Liver (tissue), 9 donors: ENCODE measurements around the gene FAM9A. TPM values are rescaled to one million over a fixed set of nuclear protein-coding genes. Genes with fewer than 3 reads are reported as not detected.
A peak's percentile ranks its signal among the peaks of the same experiment; 100 is the strongest.

ENCODE experiments used
- DNase-seq: peaks from one replicate; pipeline ENCODE4 v3.0.0-alpha.2; 2017; ENCODE audit warnings: low spot score
- H3K27ac ChIP-seq, 2 donors: one replicate each; pipeline ENCODE4 v1.7.0; 2013; ENCODE audit warnings: inconsistent platforms in 2 of 2, low read length in 2 of 2, control low read depth in 1 of 2, low read depth in 1 of 2, mild to moderate bottlenecking in 1 of 2
- H3K27me3 ChIP-seq, 4 donors: one replicate each; pipeline versions ENCODE4 v1.6.1 to v1.7.0; 2013; ENCODE audit warnings: low read length in 3 of 4, inconsistent platforms in 1 of 4, mild to moderate bottlenecking in 1 of 4, moderate library complexity in 1 of 4; ENCODE audit not compliant: control insufficient read depth in 4 of 4, insufficient read depth in 4 of 4
- H3K36me3 ChIP-seq, 4 donors: one replicate each; pipeline versions ENCODE4 v1.6.1 to v1.7.0; 2013; ENCODE audit warnings: low read length in 3 of 4, mild to moderate bottlenecking in 3 of 4, low read depth in 1 of 4, moderate library complexity in 1 of 4; ENCODE audit not compliant: control insufficient read depth in 4 of 4, insufficient read depth in 3 of 4
- H3K4me1 ChIP-seq, 4 donors: one replicate each; pipeline versions ENCODE4 v1.6.1 to v1.7.0; 2013; ENCODE audit warnings: low read length in 3 of 4, mild to moderate bottlenecking in 3 of 4, moderate library complexity in 1 of 4; ENCODE audit not compliant: control insufficient read depth in 4 of 4, insufficient read depth in 4 of 4
- H3K4me3 ChIP-seq, 3 donors: one replicate each; pipeline versions ENCODE4 v1.6.1 to v1.7.0; 2013; ENCODE audit warnings: low read length in 3 of 3, control low read depth in 1 of 3, low read depth in 1 of 3, mild to moderate bottlenecking in 1 of 3
- H3K9ac ChIP-seq, 2 donors: one replicate each; pipeline ENCODE4 v1.7.0; 2013; ENCODE audit warnings: low read length in 2 of 2, mild to moderate bottlenecking in 2 of 2, moderate library complexity in 2 of 2, control low read depth in 1 of 2, low read depth in 1 of 2
- H3K9me3 ChIP-seq, 4 donors: one replicate each; pipeline versions ENCODE4 v1.6.1 to v1.7.0; 2013; ENCODE audit warnings: low read length in 3 of 4; ENCODE audit not compliant: control insufficient read depth in 4 of 4
- ATF3 ChIP-seq: IDR thresholded peaks from 2 replicates; pipeline ENCODE4 v1.6.1; 2016; ENCODE audit warnings: antibody characterized with exemption
- EGR1 ChIP-seq, 2 donors: IDR thresholded peaks; 2 replicates each; pipeline ENCODE4 v1.6.1; 2016 to 2018; ENCODE audit warnings: antibody characterized with exemption in 2 of 2, low read depth in 2 of 2
- FOXA1 ChIP-seq: IDR thresholded peaks from 2 replicates; pipeline ENCODE4 v1.6.1; 2016; ENCODE audit warnings: antibody characterized with exemption
- FOXA2 ChIP-seq: IDR thresholded peaks from 2 replicates; pipeline ENCODE4 v1.6.1; 2016; ENCODE audit warnings: antibody characterized with exemption
- GABPA ChIP-seq, 2 donors: IDR thresholded peaks in 1 of 2; conservative IDR thresholded peaks in 1 of 2; 2 replicates each; pipeline ENCODE4 v1.6.1; 2016; ENCODE audit warnings: antibody characterized with exemption in 2 of 2, mild to moderate bottlenecking in 1 of 2, moderate library complexity in 1 of 2
- HNF4A ChIP-seq, 2 donors: conservative IDR thresholded peaks; 2 replicates each; pipeline ENCODE4 v1.6.1; 2016; ENCODE audit warnings: antibody characterized with exemption in 2 of 2, mild to moderate bottlenecking in 2 of 2
- HNF4G ChIP-seq: IDR thresholded peaks from 2 replicates; pipeline ENCODE4 v1.6.1; 2016; ENCODE audit warnings: antibody characterized with exemption
- JUND ChIP-seq, 2 donors: IDR thresholded peaks; 2 replicates each; pipeline ENCODE4 v1.6.1; 2016; ENCODE audit warnings: antibody characterized with exemption in 2 of 2
- NR2F2 ChIP-seq: IDR thresholded peaks from 2 replicates; pipeline ENCODE4 v1.6.1; 2016; ENCODE audit warnings: antibody characterized with exemption
- RAD21 ChIP-seq, 2 donors: IDR thresholded peaks; 2 replicates each; pipeline ENCODE4 v1.6.1; 2016; ENCODE audit warnings: antibody characterized with exemption in 2 of 2, mild to moderate bottlenecking in 2 of 2
- RXRA ChIP-seq, 2 donors: IDR thresholded peaks; 2 replicates each; pipeline ENCODE4 v1.6.1; 2017 to 2018; ENCODE audit warnings: antibody characterized with exemption in 2 of 2, mild to moderate bottlenecking in 1 of 2
- SP1 ChIP-seq: IDR thresholded peaks from 2 replicates; pipeline ENCODE4 v1.6.1; 2018; ENCODE audit warnings: antibody characterized with exemption, mild to moderate bottlenecking
- TAF1 ChIP-seq: conservative IDR thresholded peaks from 2 replicates; pipeline ENCODE4 v1.6.1; 2016; ENCODE audit warnings: antibody characterized with exemption, mild to moderate bottlenecking
- YY1 ChIP-seq: IDR thresholded peaks from 2 replicates; pipeline ENCODE4 v1.6.1; 2016; ENCODE audit warnings: antibody characterized with exemption, mild to moderate bottlenecking
- WGBS: extraction: QIAGEN DNeasy Blood & Tissue Kit; methylation state at CpG from one replicate; pipeline ENCODE4 v1.1.7; 2013; 5-methylcytosine and 5-hydroxymethylcytosine counted together
- polyA plus RNA-seq, 2 donors: library from polyadenylated mRNA; stranded (reverse) in 1 of 2; unstranded in 1 of 2; fragments of 200-250 nt in 1 of 2; fragments of >200 nt in 1 of 2; fragmentation: Nextera tagmentation in 1 of 2; extraction: Ambion mirVana in 1 of 2; gene quantifications; one replicate each; pipeline versions ENCODE4 v1.2.1 to v1.2.3, GENCODE V29; 2013 to 2015
- total RNA-seq, 2 donors: library from RNA; depleted of rRNA; stranded (reverse); fragments of >200 nt; gene quantifications; one replicate each; pipeline ENCODE4 v1.2.3, GENCODE V29; 2014
- TF ChIP-seq, protein P1 (sequence below): IDR thresholded peaks from 2 replicates; pipeline ENCODE4 v1.6.1; 2016; ENCODE audit warnings: antibody characterized with exemption
- TF ChIP-seq, protein P2 (sequence below): IDR thresholded peaks from 2 replicates; pipeline ENCODE4 v1.6.1; 2016; ENCODE audit warnings: antibody characterized with exemption, mild to moderate bottlenecking
- TF ChIP-seq, protein P3 (sequence below): IDR thresholded peaks from 2 replicates; pipeline ENCODE4 v1.6.1; 2016; ENCODE audit warnings: antibody characterized with exemption
- TF ChIP-seq, protein P4 (sequence below): fragments of 150-350 bp; IDR thresholded peaks from 2 replicates; pipeline ENCODE4 v1.5.1; 2017; ENCODE audit warnings: improper control_type of control experiment, low read depth, low read length; ENCODE audit not compliant: missing input control
- donor health status: healthy.
- donor health status: healthy.
- donor health status: healthy.
- donor health status: healthy.
- donor health status: healthy.

FAM9A gene
- total and polyA plus RNA-seq, 4 donors: 0.51 TPM; not detected in 3

GRCh38 chrX:8834392-8834791 is 33.2 kb upstream of the FAM9A start (continued):
- TF ChIP-seq, protein P1, sequence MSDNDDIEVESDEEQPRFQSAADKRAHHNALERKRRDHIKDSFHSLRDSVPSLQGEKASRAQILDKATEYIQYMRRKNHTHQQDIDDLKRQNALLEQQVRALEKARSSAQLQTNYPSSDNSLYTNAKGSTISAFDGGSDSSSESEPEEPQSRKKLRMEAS: no peak
- TF ChIP-seq HNF4A (conservative IDR thresholded peaks at IDR 0.05) (no peak), HNF4G (no peak), EGR1 (IDR thresholded peaks at IDR 0.05; ENCODE audit: low read depth in 2 of 2) (no peak), RXRA (IDR thresholded peaks at IDR 0.05) (no peak), RAD21 (IDR thresholded peaks at IDR 0.05) (no peak)

- 27% methylated on average over 4 of the region's 4 CpGs for WGBS
- no peak for DNase-seq
- TF ChIP-seq RAD21 (IDR thresholded peaks at IDR 0.05): peak; percentile 22 to 35
- TF ChIP-seq FOXA2: peak; percentile 34
- TF ChIP-seq TAF1: no peak
- TF ChIP-seq EGR1 (IDR thresholded peaks at IDR 0.05; ENCODE audit: low read depth in 2 of 2): peak in 1 of 2 donors; percentile 47
- TF ChIP-seq RXRA (IDR thresholded peaks at IDR 0.05): peak; percentile 58 to 83
- TF ChIP-seq NR2F2: peak; percentile 10
- peak; percentile 87 for TF ChIP-seq ATF3
- TF ChIP-seq GABPA (IDR thresholded peaks at IDR 0.05 in 1 of 2, conservative IDR thresholded peaks at IDR 0.05 in 1 of 2): no peak
- TF ChIP-seq HNF4G: peak; percentile 66
- peak; percentile 82 to 83 for TF ChIP-seq HNF4A (conservative IDR thresholded peaks at IDR 0.05)
- TF ChIP-seq, protein P2, sequence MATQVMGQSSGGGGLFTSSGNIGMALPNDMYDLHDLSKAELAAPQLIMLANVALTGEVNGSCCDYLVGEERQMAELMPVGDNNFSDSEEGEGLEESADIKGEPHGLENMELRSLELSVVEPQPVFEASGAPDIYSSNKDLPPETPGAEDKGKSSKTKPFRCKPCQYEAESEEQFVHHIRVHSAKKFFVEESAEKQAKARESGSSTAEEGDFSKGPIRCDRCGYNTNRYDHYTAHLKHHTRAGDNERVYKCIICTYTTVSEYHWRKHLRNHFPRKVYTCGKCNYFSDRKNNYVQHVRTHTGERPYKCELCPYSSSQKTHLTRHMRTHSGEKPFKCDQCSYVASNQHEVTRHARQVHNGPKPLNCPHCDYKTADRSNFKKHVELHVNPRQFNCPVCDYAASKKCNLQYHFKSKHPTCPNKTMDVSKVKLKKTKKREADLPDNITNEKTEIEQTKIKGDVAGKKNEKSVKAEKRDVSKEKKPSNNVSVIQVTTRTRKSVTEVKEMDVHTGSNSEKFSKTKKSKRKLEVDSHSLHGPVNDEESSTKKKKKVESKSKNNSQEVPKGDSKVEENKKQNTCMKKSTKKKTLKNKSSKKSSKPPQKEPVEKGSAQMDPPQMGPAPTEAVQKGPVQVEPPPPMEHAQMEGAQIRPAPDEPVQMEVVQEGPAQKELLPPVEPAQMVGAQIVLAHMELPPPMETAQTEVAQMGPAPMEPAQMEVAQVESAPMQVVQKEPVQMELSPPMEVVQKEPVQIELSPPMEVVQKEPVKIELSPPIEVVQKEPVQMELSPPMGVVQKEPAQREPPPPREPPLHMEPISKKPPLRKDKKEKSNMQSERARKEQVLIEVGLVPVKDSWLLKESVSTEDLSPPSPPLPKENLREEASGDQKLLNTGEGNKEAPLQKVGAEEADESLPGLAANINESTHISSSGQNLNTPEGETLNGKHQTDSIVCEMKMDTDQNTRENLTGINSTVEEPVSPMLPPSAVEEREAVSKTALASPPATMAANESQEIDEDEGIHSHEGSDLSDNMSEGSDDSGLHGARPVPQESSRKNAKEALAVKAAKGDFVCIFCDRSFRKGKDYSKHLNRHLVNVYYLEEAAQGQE: no peak
- TF ChIP-seq, protein P1: peak; percentile 28
- TF ChIP-seq, protein P3, sequence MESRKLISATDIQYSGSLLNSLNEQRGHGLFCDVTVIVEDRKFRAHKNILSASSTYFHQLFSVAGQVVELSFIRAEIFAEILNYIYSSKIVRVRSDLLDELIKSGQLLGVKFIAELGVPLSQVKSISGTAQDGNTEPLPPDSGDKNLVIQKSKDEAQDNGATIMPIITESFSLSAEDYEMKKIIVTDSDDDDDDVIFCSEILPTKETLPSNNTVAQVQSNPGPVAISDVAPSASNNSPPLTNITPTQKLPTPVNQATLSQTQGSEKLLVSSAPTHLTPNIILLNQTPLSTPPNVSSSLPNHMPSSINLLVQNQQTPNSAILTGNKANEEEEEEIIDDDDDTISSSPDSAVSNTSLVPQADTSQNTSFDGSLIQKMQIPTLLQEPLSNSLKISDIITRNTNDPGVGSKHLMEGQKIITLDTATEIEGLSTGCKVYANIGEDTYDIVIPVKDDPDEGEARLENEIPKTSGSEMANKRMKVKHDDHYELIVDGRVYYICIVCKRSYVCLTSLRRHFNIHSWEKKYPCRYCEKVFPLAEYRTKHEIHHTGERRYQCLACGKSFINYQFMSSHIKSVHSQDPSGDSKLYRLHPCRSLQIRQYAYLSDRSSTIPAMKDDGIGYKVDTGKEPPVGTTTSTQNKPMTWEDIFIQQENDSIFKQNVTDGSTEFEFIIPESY: peak; percentile 33
- no peak for TF ChIP-seq YY1
- TF ChIP-seq FOXA1: peak; percentile 11
- TF ChIP-seq, protein P4, sequence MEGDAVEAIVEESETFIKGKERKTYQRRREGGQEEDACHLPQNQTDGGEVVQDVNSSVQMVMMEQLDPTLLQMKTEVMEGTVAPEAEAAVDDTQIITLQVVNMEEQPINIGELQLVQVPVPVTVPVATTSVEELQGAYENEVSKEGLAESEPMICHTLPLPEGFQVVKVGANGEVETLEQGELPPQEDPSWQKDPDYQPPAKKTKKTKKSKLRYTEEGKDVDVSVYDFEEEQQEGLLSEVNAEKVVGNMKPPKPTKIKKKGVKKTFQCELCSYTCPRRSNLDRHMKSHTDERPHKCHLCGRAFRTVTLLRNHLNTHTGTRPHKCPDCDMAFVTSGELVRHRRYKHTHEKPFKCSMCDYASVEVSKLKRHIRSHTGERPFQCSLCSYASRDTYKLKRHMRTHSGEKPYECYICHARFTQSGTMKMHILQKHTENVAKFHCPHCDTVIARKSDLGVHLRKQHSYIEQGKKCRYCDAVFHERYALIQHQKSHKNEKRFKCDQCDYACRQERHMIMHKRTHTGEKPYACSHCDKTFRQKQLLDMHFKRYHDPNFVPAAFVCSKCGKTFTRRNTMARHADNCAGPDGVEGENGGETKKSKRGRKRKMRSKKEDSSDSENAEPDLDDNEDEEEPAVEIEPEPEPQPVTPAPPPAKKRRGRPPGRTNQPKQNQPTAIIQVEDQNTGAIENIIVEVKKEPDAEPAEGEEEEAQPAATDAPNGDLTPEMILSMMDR: no peak
- TF ChIP-seq JUND (IDR thresholded peaks at IDR 0.05): peak in 1 of 2 donors; percentile 65
- peak; percentile 32 for TF ChIP-seq SP1
- H3K27ac ChIP-seq: peak overlapping the region in 1 of 2 donors; percentile 56
- H3K36me3 ChIP-seq: no peaks in the 10 kb centered on the region
- H3K27me3 ChIP-seq: no peaks in the 10 kb centered on the region
- H3K4me3 ChIP-seq: no peak overlapping the region
- H3K9ac ChIP-seq: no peak overlapping the region
- H3K9me3 ChIP-seq: peaks cover 0 to 2% (median 0%) of the 10 kb centered on the region in 4 donors
- H3K4me1 ChIP-seq: peaks cover 1 to 14% (median 8%) of the 10 kb centered on the region in 4 donors
Measured at GRCh38 chrX:8832582-8833378, 31.6 kb upstream of the FAM9A start.
